ENCODE measurements around the gene FAM240B.

Gene FAM240B

DNA sequence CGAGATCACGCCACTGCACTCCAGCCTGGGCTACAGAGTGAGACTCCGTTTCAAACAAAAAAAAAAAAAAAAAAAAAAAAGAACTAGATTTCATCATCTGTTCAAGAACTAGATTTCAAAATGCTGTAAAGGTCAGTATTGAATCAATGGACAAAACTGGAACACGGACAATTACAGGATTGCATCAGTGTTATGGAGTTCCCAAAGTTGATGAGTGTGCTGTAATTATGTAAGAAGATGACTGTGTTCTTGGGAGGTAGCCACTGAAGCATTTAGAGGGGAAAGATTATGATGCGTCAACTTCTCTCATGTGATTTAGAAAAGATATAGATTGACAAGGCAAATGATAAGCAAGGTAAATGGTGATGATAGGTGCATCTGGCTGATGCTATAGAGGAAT is 6.5 kb downstream of the FAM240B start:
- no peaks in the 10 kb centered on the region for H3K9me3 ChIP-seq (ENCODE audit: insufficient read depth, low read depth, low read length)
- no peak overlapping the region for H3K4me3 ChIP-seq (ENCODE audit: low read length, poor library complexity, severe bottlenecking)
- H3K79me2 ChIP-seq (ENCODE audit: insufficient read depth, low read length), result no peaks in the 10 kb centered on the region
- H3K4me2 ChIP-seq (ENCODE audit: low read depth, low read length, poor library complexity, severe bottlenecking), result no peak overlapping the region
- H2AFZ ChIP-seq (ENCODE audit: low read length), result no peak overlapping the region
- no peaks in the 10 kb centered on the region for H3K36me3 ChIP-seq (ENCODE audit: insufficient read depth, low read length)
- H3F3A ChIP-seq (ENCODE audit: low read depth), result no peaks in the 10 kb centered on the region
- H4K20me1 ChIP-seq (ENCODE audit: insufficient read depth, low read length, poor library complexity, severe bottlenecking), result no peaks in the 10 kb centered on the region
- no peaks in the 10 kb centered on the region for H3K27me3 ChIP-seq (ENCODE audit: insufficient read depth, low read length, poor library complexity, severe bottlenecking)
- H3K9ac ChIP-seq (ENCODE audit: low read depth, low read length, poor library complexity, severe bottlenecking), result no peak overlapping the region
- H3K9me2 ChIP-seq (replicated peaks; ENCODE audit: low read depth, low read length), result no peaks in the 10 kb centered on the region
- no peak for TF ChIP-seq EZH2phosphoT487 (IDR thresholded peaks at IDR 0.05; ENCODE audit: borderline replicate concordance)
- TF ChIP-seq, protein P1, sequence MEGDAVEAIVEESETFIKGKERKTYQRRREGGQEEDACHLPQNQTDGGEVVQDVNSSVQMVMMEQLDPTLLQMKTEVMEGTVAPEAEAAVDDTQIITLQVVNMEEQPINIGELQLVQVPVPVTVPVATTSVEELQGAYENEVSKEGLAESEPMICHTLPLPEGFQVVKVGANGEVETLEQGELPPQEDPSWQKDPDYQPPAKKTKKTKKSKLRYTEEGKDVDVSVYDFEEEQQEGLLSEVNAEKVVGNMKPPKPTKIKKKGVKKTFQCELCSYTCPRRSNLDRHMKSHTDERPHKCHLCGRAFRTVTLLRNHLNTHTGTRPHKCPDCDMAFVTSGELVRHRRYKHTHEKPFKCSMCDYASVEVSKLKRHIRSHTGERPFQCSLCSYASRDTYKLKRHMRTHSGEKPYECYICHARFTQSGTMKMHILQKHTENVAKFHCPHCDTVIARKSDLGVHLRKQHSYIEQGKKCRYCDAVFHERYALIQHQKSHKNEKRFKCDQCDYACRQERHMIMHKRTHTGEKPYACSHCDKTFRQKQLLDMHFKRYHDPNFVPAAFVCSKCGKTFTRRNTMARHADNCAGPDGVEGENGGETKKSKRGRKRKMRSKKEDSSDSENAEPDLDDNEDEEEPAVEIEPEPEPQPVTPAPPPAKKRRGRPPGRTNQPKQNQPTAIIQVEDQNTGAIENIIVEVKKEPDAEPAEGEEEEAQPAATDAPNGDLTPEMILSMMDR (conservative IDR thresholded peaks at IDR 0.05; ENCODE audit: low read length), result no peak
- H3K4me1 ChIP-seq (ENCODE audit: insufficient read depth, low read length, poor library complexity, severe bottlenecking), result no peaks in the 10 kb centered on the region

DNA sequence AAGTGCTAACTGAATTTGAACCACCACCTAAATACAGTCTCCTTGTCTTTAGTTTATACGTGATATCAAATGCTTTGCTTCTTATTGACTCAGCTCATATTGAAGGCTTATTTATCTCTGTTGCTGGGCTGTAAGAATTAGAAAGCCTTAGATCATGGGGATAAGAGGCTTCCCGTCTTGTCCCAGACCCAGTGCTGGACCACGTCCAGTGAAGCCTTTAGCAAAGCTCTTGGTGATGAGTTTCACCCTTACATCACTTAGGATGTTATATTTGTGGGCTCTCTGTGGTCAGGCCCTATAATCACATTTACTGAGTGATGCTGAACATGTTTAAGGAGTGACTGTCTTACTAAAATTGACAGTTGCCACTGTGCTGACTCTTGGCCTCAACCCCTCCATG is 11.2 kb downstream of the FAM240B start:
- no peak overlapping the region for H2AFZ ChIP-seq (ENCODE audit: low read length)
- H3K4me2 ChIP-seq (ENCODE audit: low read depth, low read length, poor library complexity, severe bottlenecking), result no peak overlapping the region

DNA sequence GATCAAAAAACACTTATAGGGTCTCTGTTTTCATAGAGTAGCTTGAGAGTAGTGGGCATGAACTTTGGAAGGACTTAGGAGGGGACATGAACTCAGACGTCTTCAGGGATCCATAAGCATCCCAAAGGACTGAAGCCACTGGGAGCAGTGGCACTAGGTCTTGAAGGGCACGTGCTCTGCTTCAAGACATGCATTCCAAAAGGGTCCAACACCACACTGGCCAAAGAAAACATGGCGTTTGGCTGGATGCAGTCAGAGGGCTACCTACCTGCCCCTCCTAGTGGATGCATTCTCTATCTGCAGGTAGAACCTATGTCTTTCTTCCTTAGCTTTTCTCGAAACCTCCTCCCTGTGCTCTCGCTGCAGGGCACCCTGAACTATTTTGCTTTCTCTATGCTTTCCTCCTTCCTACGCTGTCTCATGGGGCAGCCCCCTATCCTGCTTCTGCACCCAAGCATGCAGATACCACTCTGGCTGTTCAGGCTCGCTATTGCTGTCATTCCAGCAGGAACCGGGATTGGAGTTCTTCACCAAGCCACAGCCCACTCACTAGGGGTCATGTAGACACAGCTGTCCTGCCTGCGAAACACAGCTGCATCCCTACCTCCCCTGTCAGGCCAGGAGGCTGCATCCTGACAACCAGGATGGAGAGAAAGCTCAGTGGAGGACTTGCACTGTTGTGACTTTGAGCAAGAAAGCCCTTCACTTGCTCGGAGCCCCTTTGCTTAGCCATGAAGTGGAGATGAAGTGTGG is 11.9 kb downstream of the FAM240B start:
- TF ChIP-seq, protein P1 (conservative IDR thresholded peaks at IDR 0.05; ENCODE audit: low read length), result no peak; the same call in 1 of the 2 replicates
- TF ChIP-seq EZH2phosphoT487 (IDR thresholded peaks at IDR 0.05; ENCODE audit: borderline replicate concordance), result no peak
- H3K79me2 ChIP-seq (ENCODE audit: insufficient read depth, low read length), result no peaks in the 10 kb centered on the region
- no peak overlapping the region for H3K4me2 ChIP-seq (ENCODE audit: low read depth, low read length, poor library complexity, severe bottlenecking)
- no peak overlapping the region for H3K9ac ChIP-seq (ENCODE audit: low read depth, low read length, poor library complexity, severe bottlenecking)
- no peaks in the 10 kb centered on the region for H3F3A ChIP-seq (ENCODE audit: low read depth)
- no peaks in the 10 kb centered on the region for H3K4me1 ChIP-seq (ENCODE audit: insufficient read depth, low read length, poor library complexity, severe bottlenecking)
- no peaks in the 10 kb centered on the region for H3K9me2 ChIP-seq (replicated peaks; ENCODE audit: low read depth, low read length)
- H3K27me3 ChIP-seq (ENCODE audit: insufficient read depth, low read length, poor library complexity, severe bottlenecking), result no peaks in the 10 kb centered on the region
- no peaks in the 10 kb centered on the region; the same call in 1 of the 2 replicates for H3K9me3 ChIP-seq (ENCODE audit: insufficient read depth, low read depth, low read length)
- H3K4me3 ChIP-seq (ENCODE audit: low read length, poor library complexity, severe bottlenecking), result no peak overlapping the region
- H2AFZ ChIP-seq (ENCODE audit: low read length), result no peak overlapping the region
- no peaks in the 10 kb centered on the region for H4K20me1 ChIP-seq (ENCODE audit: insufficient read depth, low read length, poor library complexity, severe bottlenecking)
- H3K36me3 ChIP-seq (ENCODE audit: insufficient read depth, low read length), result no peaks in the 10 kb centered on the region

More for the DNA sequence above, 11.2 kb downstream of the FAM240B start:
- TF ChIP-seq EZH2phosphoT487 (IDR thresholded peaks at IDR 0.05; ENCODE audit: borderline replicate concordance), result no peak
- TF ChIP-seq, protein P1 (conservative IDR thresholded peaks at IDR 0.05; ENCODE audit: low read length), result no peak
- H3F3A ChIP-seq (ENCODE audit: low read depth), result no peaks in the 10 kb centered on the region
- H3K79me2 ChIP-seq (ENCODE audit: insufficient read depth, low read length), result no peaks in the 10 kb centered on the region
- no peaks in the 10 kb centered on the region; the same call in 1 of the 2 replicates for H3K9me3 ChIP-seq (ENCODE audit: insufficient read depth, low read depth, low read length)
- no peaks in the 10 kb centered on the region for H3K27me3 ChIP-seq (ENCODE audit: insufficient read depth, low read length, poor library complexity, severe bottlenecking)
- H3K9ac ChIP-seq (ENCODE audit: low read depth, low read length, poor library complexity, severe bottlenecking), result no peak overlapping the region
- no peaks in the 10 kb centered on the region for H3K36me3 ChIP-seq (ENCODE audit: insufficient read depth, low read length)
- H3K4me1 ChIP-seq (ENCODE audit: insufficient read depth, low read length, poor library complexity, severe bottlenecking), result no peaks in the 10 kb centered on the region
- H4K20me1 ChIP-seq (ENCODE audit: insufficient read depth, low read length, poor library complexity, severe bottlenecking), result no peaks in the 10 kb centered on the region
- no peak overlapping the region for H3K4me3 ChIP-seq (ENCODE audit: low read length, poor library complexity, severe bottlenecking)
- no peaks in the 10 kb centered on the region for H3K9me2 ChIP-seq (replicated peaks; ENCODE audit: low read depth, low read length)

Data from Loucy (cell line).